Subcutaneous adipose tissue (tissue), 4 donors: ENCODE data around the gene ZNF329. TPM values are rescaled to one million over a fixed set of nuclear protein-coding genes. Genes with fewer than 3 reads are reported as not detected.

Experiments used
- CTCF ChIP-seq: fragments of 450-650 bp; IDR thresholded peaks from one replicate; pipeline ENCODE4 v1.5.1; 2016; ENCODE audit warnings: low read depth, mild to moderate bottlenecking, control low read depth, antibody characterized with exemption, moderate library complexity
- total RNA-seq, 4 donors: library from RNA; depleted of rRNA; stranded (reverse); fragments of >200 nt; gene quantifications; one replicate each; pipeline ENCODE4 v1.1.0, GENCODE V29; 2016

The ZNF329 gene
- 1 to 10 TPM; 7.5 to 8.3 (median 7.9) TPM for total RNA-seq

GRCh38 chr19:58150328-58150921 lies at the start of gene ZNF329:
TSS of gene ZNF329 (minus strand) at chr19:58150789. CDS start at chr19:58129503, 21,286 bp downstream.
- no peak for TF ChIP-seq CTCF

- no peak for TF ChIP-seq CTCF
These were observed 46.5 kb upstream of the ZNF329 start for GRCh38 chr19:58196901-58197616.

GRCh38 chr19:58183817-58184215 lies 33.2 kb upstream of the ZNF329 start:
- TF ChIP-seq CTCF: no peak

- TF ChIP-seq CTCF: no peak
These were observed 32.6 kb upstream of the ZNF329 start, which contains the start of gene ZNF274 for GRCh38 chr19:58182989-58183816. TSS of gene ZNF274 (plus strand) at chr19:58183061. CDS start at chr19:58183966, 905 bp downstream.

GRCh38 chr19:58182577-58182988 lies 32.0 kb upstream of the ZNF329 start:
- TF ChIP-seq CTCF: no peak

- TF ChIP-seq CTCF: no peak
These were observed 31.4 kb upstream of the ZNF329 start for GRCh38 chr19:58181902-58182576.

GRCh38 chr19:58170860-58171259 lies 20.3 kb upstream of the ZNF329 start:
- no peak for TF ChIP-seq CTCF
